Effector memory CD8-positive, alpha-beta T cell (primary cell): Measurements from ENCODE around the gene STOX2.
"Not testable (repeated sequence)": the region's sequence is repeated elsewhere in the genome, so short reads cannot be mapped to it uniquely, and the experiment has no call there.

Experiments used
- ATAC-seq: fragments of 150-1000 bp; cut with Tn5 transposase; replicated peaks from 2 replicates; pipeline ENCODE4 v1.10.0; 2021; ENCODE audit warnings: mild to moderate bottlenecking, moderate library complexity
- DNase-seq, 3 experiments: peaks; one replicate each; pipeline ENCODE4 v3.0.0; 2021
- H3K27ac Mint-ChIP-seq, 2 donors: one replicate each; pipeline ENCODE4 v1.8.0; 2022; ENCODE audit warnings: mild to moderate bottlenecking in 2 of 2, mixed read lengths in 2 of 2, moderate library complexity in 2 of 2
- H3K27me3 Mint-ChIP-seq, 2 donors: one replicate each; pipeline ENCODE4 v1.8.0; 2022; ENCODE audit warnings: mixed read lengths in 2 of 2
- H3K36me3 Mint-ChIP-seq: one replicate; pipeline ENCODE4 v1.8.0; 2022; ENCODE audit warnings: mild to moderate bottlenecking, moderate library complexity, mixed read lengths; ENCODE audit not compliant: insufficient read depth
- H3K4me1 Mint-ChIP-seq, 2 donors: one replicate each; pipeline ENCODE4 v1.8.0; 2022; ENCODE audit warnings: low read depth in 2 of 2, mixed read lengths in 2 of 2
- H3K4me3 Mint-ChIP-seq, 2 donors: one replicate each; pipeline ENCODE4 v1.8.0; 2022; ENCODE audit warnings: mild to moderate bottlenecking in 2 of 2, mixed read lengths in 2 of 2, moderate library complexity in 2 of 2
- H3K9me3 Mint-ChIP-seq, 2 donors: one replicate each; pipeline ENCODE4 v1.8.0; 2022; ENCODE audit warnings: mixed read lengths in 2 of 2

Gene STOX2

GRCh38 chr4:183934761-183935160 lies 29.7 kb downstream of the STOX2 start:
- no peaks in the 10 kb centered on the region for H3K36me3 Mint-ChIP-seq
- ATAC-seq (no peak), DNase-seq (no peak)
- H3K27ac Mint-ChIP-seq: no peak overlapping the region
- H3K9me3 Mint-ChIP-seq: no peaks in the 10 kb centered on the region
- H3K27me3 Mint-ChIP-seq: peaks cover 10 to 19% of the 10 kb centered on the region in 2 donors
- no peak overlapping the region for H3K4me3 Mint-ChIP-seq
- H3K4me1 Mint-ChIP-seq: no peaks in the 10 kb centered on the region

DNA sequence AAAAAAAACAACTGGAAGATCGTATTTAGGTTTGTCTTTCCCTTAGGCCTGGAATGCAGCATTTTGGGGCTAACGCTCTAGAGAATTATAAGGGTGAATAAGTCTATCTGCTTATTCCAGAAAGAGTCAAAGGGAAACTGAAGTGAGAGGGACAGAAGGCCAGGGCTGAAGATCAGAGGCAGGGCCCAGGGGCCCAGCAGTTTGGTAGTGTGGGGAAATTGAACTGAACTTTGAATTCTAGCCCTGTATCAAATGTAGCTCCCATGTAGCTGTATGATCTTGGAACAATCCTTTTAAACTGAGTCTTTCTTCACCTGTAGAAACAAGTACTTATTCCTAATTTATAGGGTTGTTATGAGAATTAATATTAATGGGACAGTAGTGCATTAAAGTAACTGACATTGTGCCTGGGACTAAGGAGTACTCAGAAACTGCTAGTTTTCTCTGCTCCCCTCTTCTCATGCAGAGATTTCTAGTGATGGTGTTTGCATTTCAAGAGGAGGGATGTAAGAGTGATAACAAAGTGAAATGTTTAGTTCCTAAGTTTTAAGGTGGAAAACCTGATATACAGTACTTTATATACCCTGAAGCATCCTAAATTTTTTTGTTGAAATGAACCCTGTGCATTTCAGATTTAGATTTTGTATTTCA lies 30.4 kb downstream of the STOX2 start:
- DNase-seq: no peak
- Mint-ChIP-seq H3K36me3 (no peaks in the 10 kb centered on the region), H3K27ac (no peak overlapping the region), H3K9me3 (no peaks in the 10 kb centered on the region), H3K4me1 (no peaks in the 10 kb centered on the region), H3K27me3 (peaks cover 10 to 19% of the 10 kb centered on the region in 2 donors), H3K4me3 (no peak overlapping the region)
- no peak for ATAC-seq

DNA sequence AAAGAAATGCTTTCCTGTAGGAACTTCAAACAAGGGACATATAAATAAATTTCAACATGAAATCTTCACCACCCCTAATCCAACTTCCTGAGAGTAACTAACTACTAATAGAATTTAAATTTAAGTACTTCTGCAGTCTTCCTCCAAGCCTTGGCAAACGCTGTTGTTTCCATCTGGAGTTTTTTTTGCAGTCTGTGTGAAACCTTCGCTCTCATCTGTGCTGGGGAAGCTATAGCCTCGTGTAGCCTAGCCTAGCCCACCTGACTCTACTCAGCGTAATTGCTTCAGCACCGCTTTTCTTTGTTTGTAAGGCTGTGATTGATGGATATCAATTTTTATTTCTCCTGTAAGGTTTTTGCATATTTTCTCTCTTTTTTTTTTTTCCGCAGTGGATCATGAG lies 30.9 kb downstream of the STOX2 start:
- H3K4me1 Mint-ChIP-seq: no peaks in the 10 kb centered on the region
- no peak overlapping the region for H3K27ac Mint-ChIP-seq
- ATAC-seq (no peak), DNase-seq (no peak)
- H3K4me3 Mint-ChIP-seq: no peak overlapping the region
- no peaks in the 10 kb centered on the region for H3K9me3 Mint-ChIP-seq
- H3K27me3 Mint-ChIP-seq: peaks cover 10 to 19% of the 10 kb centered on the region in 2 donors
- no peaks in the 10 kb centered on the region for H3K36me3 Mint-ChIP-seq

- Mint-ChIP-seq H3K4me3 (no peak overlapping the region), H3K27me3 (peaks cover 3 to 14% of the 10 kb centered on the region in 2 donors), H3K27ac (no peak overlapping the region), H3K4me1 (no peaks in the 10 kb centered on the region), H3K36me3 (no peaks in the 10 kb centered on the region), H3K9me3 (no peaks in the 10 kb centered on the region)
- no peak for DNase-seq
- ATAC-seq: no peak
These were observed 31.7 kb downstream of the STOX2 start for GRCh38 chr4:183936574-183937345.

- no peaks in the 10 kb centered on the region for H3K9me3 Mint-ChIP-seq
- no peak overlapping the region for H3K4me3 Mint-ChIP-seq
- DNase-seq: no peak
- peaks cover 7 to 12% of the 10 kb centered on the region in 2 donors for H3K27me3 Mint-ChIP-seq
- no peaks in the 10 kb centered on the region for H3K36me3 Mint-ChIP-seq
- ATAC-seq: no peak
- no peaks in the 10 kb centered on the region for H3K4me1 Mint-ChIP-seq
- no peak overlapping the region for H3K27ac Mint-ChIP-seq
These were observed 35.8 kb downstream of the STOX2 start for GRCh38 chr4:183940864-183941263.

DNA sequence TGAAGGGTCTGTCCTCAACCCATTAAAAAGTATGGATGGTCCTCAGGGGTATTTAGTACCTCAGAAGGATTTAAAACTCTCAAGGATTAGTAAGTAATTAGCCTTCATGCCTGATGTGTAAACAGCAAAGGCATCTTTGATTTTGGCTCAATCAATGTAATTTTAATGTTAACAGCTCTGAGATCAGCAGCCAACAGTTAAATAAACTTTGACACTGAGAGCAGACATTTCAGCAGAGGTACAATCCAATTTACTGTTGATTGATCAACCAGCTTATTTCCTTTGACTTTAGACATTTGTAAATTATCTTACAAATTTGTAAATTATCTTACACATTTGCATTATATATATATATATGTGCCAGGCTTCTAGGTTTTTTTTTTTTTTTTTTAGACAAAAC lies 36.9 kb downstream of the STOX2 start:
- H3K27ac Mint-ChIP-seq: no peak overlapping the region
- H3K4me1 Mint-ChIP-seq: no peaks in the 10 kb centered on the region
- no peaks in the 10 kb centered on the region for H3K36me3 Mint-ChIP-seq

DNA sequence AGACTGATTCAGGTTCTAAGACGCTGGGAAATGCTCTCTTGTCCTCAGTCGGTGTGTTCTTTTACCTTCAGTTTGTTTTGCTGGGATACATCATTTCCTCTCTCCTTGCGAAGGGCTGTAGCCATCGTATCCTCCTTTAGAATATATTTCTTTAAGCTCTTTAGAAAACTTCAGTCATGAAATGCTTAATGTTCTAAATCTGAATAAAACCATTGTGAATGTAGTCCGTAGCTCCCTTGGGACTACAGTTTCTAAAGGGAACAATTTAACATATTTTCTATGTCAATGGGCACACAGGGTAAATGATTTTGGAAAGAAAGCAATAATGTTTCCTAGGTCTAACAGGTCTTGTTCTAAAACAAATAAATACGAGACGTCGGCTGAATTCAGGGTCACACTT lies 40.6 kb downstream of the STOX2 start:
- Mint-ChIP-seq H3K27ac (no peak overlapping the region), H3K4me3 (no peak overlapping the region), H3K27me3 (peaks cover 19% of the 10 kb centered on the region in 2 donors), H3K9me3 (no peaks in the 10 kb centered on the region), H3K36me3 (no peaks in the 10 kb centered on the region), H3K4me1 (no peaks in the 10 kb centered on the region)
- ATAC-seq: no peak
- no peak for DNase-seq

More for the DNA sequence above, 36.9 kb downstream of the STOX2 start:
- Mint-ChIP-seq H3K4me3 (no peak overlapping the region), H3K27me3 (peaks cover 7 to 12% of the 10 kb centered on the region in 2 donors), H3K9me3 (no peaks in the 10 kb centered on the region)
- no peak for ATAC-seq
- no peak for DNase-seq

- Mint-ChIP-seq H3K4me1 (no peaks in the 10 kb centered on the region), H3K4me3 (no peak overlapping the region), H3K27ac (no peak overlapping the region), H3K36me3 (no peaks in the 10 kb centered on the region), H3K27me3 (peaks cover 7 to 14% of the 10 kb centered on the region in 2 donors), H3K9me3 (no peaks in the 10 kb centered on the region)
- ATAC-seq: no peak
- no peak for DNase-seq
These were observed 45.4 kb downstream of the STOX2 start for GRCh38 chr4:183950536-183950935.

GRCh38 chr4:183952652-183953051 lies 47.5 kb downstream of the STOX2 start:
- not testable (repeated sequence) for ATAC-seq, H3K4me1 Mint-ChIP-seq, H3K4me3 Mint-ChIP-seq, H3K36me3 Mint-ChIP-seq, H3K9me3 Mint-ChIP-seq, H3K27ac Mint-ChIP-seq, DNase-seq
- H3K27me3 Mint-ChIP-seq: peaks cover 7 to 14% of the 10 kb centered on the region in 2 donors

GRCh38 chr4:183959319-183960045 lies 54.4 kb downstream of the STOX2 start:
- Mint-ChIP-seq H3K4me3 (no peak overlapping the region), H3K27ac (no peak overlapping the region), H3K9me3 (no peaks in the 10 kb centered on the region), H3K27me3 (peaks cover 6 to 8% of the 10 kb centered on the region in 2 donors), H3K36me3 (no peaks in the 10 kb centered on the region), H3K4me1 (no peaks in the 10 kb centered on the region)
- ATAC-seq: no peak
- no peak for DNase-seq

- ATAC-seq (no peak), DNase-seq (no peak)
- Mint-ChIP-seq H3K27ac (no peak overlapping the region), H3K4me3 (no peak overlapping the region), H3K4me1 (no peaks in the 10 kb centered on the region), H3K9me3 (no peaks in the 10 kb centered on the region), H3K36me3 (no peaks in the 10 kb centered on the region), H3K27me3 (peaks cover 8 to 13% of the 10 kb centered on the region in 2 donors)
These were observed 54.9 kb downstream of the STOX2 start for GRCh38 chr4:183960046-183960420.

GRCh38 chr4:183960962-183961541 lies 55.9 kb downstream of the STOX2 start:
- H3K4me1 Mint-ChIP-seq: no peaks in the 10 kb centered on the region
- ATAC-seq (no peak), DNase-seq (no peak)
- no peak overlapping the region for H3K4me3 Mint-ChIP-seq
- H3K27me3 Mint-ChIP-seq: peaks cover 17 to 23% of the 10 kb centered on the region in 2 donors
- no peaks in the 10 kb centered on the region for H3K9me3 Mint-ChIP-seq
- no peak overlapping the region for H3K27ac Mint-ChIP-seq
- H3K36me3 Mint-ChIP-seq: no peaks in the 10 kb centered on the region

GRCh38 chr4:183961795-183962194 lies 56.7 kb downstream of the STOX2 start:
- Mint-ChIP-seq H3K4me3 (no peak overlapping the region), H3K27ac (no peak overlapping the region), H3K4me1 (no peaks in the 10 kb centered on the region), H3K27me3 (peaks cover 21 to 31% of the 10 kb centered on the region in 2 donors), H3K36me3 (no peaks in the 10 kb centered on the region), H3K9me3 (no peaks in the 10 kb centered on the region)
- no peak for ATAC-seq
- DNase-seq: no peak
